Brain microvascular endothelial cell (primary cell): Measurements from ENCODE around the gene FERMT2.

Source experiments
- DNase-seq: peaks from one replicate; pipeline ENCODE4 v3.0.0-alpha.2; 2020
- H3K27ac ChIP-seq: fragments of 250-450 bp; sonication (Bioruptor Pico); 2 replicates; pipeline ENCODE4 v1.5.1; 2020; ENCODE audit warnings: mild to moderate bottlenecking, moderate library complexity
- H3K27me3 ChIP-seq: fragments of 250-450 bp; sonication (Bioruptor Pico); replicated peaks from 2 replicates; pipeline ENCODE4 v1.5.1; 2020; ENCODE audit warnings: mild to moderate bottlenecking
- H3K36me3 ChIP-seq: fragments of 250-450 bp; sonication (Bioruptor Pico); replicated peaks from 2 replicates; pipeline ENCODE4 v1.5.1; 2020; ENCODE audit warnings: mild to moderate bottlenecking
- H3K4me3 ChIP-seq: 2 replicates; pipeline ENCODE4 v1.5.1; 2011; ENCODE audit warnings: low read depth, mild to moderate bottlenecking, control low read depth, low read length, moderate library complexity
- in situ Hi-C: cut with HindIII; loops from 2 replicates; pipeline ENCODE4 v1.10.0; 2017; ENCODE audit warnings: low sequenced_read_pairs, low pct_ligation_motif_present
- TF ChIP-seq, protein P1 (sequence below): IDR thresholded peaks from 2 replicates; pipeline ENCODE4 v1.5.1; 2011; ENCODE audit warnings: low read depth, mild to moderate bottlenecking, moderate library complexity, low read length, control low read depth, inconsistent platforms; ENCODE audit errors: missing control alignments

The FERMT2 gene

DNA sequence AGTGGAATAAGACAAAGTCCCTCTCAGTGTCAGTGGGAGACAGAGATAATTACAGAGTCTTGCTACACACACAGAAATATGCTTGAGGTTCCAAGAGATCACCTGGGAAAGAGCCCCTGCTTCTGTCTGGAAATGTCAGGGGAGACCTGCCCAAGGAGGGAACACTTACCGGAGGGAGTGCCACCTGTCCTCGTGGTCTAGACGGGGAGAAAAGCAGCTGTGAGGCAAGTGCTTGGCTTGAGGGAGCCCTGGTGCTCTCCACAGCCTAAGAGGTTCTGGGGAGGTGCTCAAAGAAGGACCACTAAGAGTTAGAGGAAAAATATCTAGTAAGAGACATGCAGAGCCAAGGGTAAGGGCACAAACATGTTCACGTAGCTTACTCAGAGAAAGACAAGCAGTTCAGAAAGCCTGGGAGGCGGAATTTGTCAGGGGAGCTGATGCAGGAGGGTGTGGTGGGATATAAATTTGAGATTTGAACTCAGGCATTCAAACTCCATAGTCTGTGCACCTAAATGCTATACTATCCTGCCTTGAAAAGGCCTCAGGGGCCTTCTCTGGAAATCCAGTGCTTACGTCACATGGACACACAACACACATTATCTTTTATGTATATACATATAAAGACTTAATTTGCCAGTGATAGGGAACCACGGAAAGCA lies 121.2 kb downstream of the FERMT2 start:
- no peak for DNase-seq
- Histone ChIP-seq H3K4me3 (no peak overlapping the region), H3K36me3 (no peaks in the 10 kb centered on the region), H3K27me3 (no peaks in the 10 kb centered on the region), H3K27ac (no peak overlapping the region)
- in situ Hi-C loops, result no loop called here
- TF ChIP-seq, protein P1, sequence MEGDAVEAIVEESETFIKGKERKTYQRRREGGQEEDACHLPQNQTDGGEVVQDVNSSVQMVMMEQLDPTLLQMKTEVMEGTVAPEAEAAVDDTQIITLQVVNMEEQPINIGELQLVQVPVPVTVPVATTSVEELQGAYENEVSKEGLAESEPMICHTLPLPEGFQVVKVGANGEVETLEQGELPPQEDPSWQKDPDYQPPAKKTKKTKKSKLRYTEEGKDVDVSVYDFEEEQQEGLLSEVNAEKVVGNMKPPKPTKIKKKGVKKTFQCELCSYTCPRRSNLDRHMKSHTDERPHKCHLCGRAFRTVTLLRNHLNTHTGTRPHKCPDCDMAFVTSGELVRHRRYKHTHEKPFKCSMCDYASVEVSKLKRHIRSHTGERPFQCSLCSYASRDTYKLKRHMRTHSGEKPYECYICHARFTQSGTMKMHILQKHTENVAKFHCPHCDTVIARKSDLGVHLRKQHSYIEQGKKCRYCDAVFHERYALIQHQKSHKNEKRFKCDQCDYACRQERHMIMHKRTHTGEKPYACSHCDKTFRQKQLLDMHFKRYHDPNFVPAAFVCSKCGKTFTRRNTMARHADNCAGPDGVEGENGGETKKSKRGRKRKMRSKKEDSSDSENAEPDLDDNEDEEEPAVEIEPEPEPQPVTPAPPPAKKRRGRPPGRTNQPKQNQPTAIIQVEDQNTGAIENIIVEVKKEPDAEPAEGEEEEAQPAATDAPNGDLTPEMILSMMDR, result no peak

DNA sequence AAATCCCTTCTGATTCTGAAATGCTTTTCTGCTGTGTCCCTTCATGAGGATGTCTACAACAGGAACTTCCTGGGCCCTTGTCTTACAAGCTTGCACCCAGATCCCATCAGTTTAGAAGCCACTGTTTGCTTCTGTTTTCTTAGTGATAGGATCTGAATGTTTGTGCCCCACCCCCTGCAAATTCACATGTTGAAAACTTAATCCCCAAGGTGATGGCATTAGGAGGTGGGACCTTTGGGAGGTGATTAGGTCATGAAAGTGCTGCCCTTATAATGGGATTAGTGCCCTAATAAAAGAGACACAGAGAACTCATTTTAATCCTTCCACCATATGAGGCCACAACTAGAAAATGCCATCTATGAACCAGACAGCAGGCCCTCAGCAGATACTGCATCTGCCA lies 123.4 kb downstream of the FERMT2 start:
- TF ChIP-seq, protein P1, result no peak
- Histone ChIP-seq H3K36me3 (no peaks in the 10 kb centered on the region), H3K4me3 (no peak overlapping the region), H3K27ac (no peak overlapping the region), H3K27me3 (no peaks in the 10 kb centered on the region)
- in situ Hi-C loops, result no loop called here
- DNase-seq, result no peak

DNA sequence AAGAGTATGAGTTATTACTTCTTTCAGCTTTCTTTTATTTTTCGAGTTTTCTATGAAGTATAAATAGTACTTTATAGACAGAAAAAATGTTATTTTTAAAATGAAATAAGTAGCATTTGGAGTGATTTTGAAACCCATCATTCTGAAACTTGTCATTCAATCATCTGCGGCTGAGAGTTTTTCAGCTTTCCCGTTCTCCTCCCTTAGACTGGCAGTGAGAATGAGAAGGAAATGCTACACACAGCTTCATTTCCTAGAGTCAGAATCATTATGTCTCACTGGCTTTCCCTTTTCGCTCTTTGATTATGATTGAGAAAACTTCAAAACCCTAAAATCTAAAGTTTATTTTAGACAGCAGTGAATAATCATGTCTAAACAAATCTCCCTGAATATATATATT lies 125.8 kb downstream of the FERMT2 start:
- in situ Hi-C loops, result no loop called here
- no peak for DNase-seq
- Histone ChIP-seq H3K27ac (no peak overlapping the region), H3K36me3 (no peaks in the 10 kb centered on the region), H3K4me3 (no peak overlapping the region), H3K27me3 (no peaks in the 10 kb centered on the region)
- TF ChIP-seq, protein P1, result no peak

DNA sequence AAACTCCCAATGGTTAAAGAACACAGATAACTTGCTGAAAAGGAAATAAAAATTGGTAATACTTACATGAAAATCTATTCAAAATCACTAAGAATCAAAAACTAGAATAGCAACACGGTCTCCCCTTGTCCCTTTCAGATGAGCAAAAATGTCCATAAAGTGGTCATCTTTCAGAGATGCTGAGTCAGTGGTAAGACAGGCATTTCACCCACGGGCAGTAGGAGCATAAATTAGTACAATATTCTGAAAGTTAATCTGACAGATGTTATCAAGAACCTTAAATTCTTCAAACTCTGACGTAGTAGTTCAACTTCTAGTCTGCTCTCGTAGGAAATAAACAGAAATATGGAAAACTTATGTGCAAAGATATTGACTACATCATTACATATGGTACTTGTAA lies 126.4 kb downstream of the FERMT2 start:
- TF ChIP-seq, protein P1, result no peak
- H3K27ac ChIP-seq, result no peak overlapping the region
- H3K4me3 ChIP-seq, result no peak overlapping the region
- H3K36me3 ChIP-seq, result no peaks in the 10 kb centered on the region
- in situ Hi-C loops, result no loop called here
- no peak for DNase-seq
- no peaks in the 10 kb centered on the region for H3K27me3 ChIP-seq

DNA sequence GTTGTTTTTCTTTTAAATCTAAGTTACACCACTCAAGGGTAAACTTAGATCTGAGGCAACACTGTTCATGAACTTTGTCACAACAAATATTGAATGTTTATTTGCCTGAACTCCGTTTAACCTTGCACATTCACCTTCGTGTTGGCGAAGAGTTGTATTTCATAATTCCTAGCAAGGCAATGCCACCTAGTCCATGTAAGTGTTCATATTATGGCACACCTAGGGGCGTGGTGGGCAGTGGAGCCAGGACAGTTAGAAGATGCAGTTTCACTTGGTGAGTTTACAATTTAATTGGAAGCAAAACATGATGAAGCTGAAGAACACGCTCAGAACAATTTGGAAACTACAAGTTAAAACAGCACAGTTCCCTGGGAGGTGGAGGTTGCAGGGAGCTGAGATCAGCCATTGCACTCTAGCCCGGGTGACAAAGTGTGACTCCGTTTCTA lies 129.0 kb downstream of the FERMT2 start:
- DNase-seq, result no peak
- in situ Hi-C loops, result no loop called here
- H3K36me3 ChIP-seq, result no peaks in the 10 kb centered on the region
- no peaks in the 10 kb centered on the region for H3K27me3 ChIP-seq
- H3K27ac ChIP-seq, result no peak overlapping the region
- H3K4me3 ChIP-seq, result no peak overlapping the region
- TF ChIP-seq, protein P1, result no peak

DNA sequence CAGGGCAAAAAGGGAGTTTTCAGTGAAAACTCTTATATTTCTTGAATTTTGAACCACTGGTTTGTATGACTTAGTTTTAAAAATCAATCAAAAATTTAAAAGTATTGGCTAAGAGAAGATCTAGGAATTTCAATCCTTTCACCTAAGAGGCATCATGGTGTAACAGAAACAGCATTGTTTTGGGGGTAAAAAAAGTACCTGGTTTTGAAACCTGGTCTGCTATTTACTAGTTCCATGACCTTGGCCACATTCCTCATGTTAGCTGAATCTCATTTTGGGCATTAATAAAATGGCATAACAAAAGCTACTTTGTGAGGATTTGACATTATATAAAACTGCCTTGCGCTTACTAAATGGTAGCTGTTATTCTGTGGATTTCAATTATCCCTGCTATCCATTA lies 142.7 kb downstream of the FERMT2 start:
- in situ Hi-C loops, result no loop called here
- DNase-seq, result no peak
- Histone ChIP-seq H3K27ac (no peak overlapping the region), H3K4me3 (no peak overlapping the region), H3K27me3 (no peaks in the 10 kb centered on the region), H3K36me3 (no peaks in the 10 kb centered on the region)
- TF ChIP-seq, protein P1, result no peak
